Measurements from ENCODE around the gene KDM4B.
"Not testable (repeated sequence)": the region's sequence is repeated elsewhere in the genome, so short reads cannot be mapped to it uniquely, and the experiment has no call there.

KDM4B gene

GRCh38 chr19:4950650-4951049 lies 18.3 kb upstream of the KDM4B start:
- H3K4me3 ChIP-seq (ENCODE audit: low read length); H3K27ac ChIP-seq (ENCODE audit: low read depth, low read length); H3K9ac ChIP-seq (ENCODE audit: low read length); H3K4me1 ChIP-seq (ENCODE audit: control insufficient read depth, insufficient read depth, low read length); H3K27me3 ChIP-seq (ENCODE audit: control insufficient read depth, insufficient read depth, low read length); H3K36me3 ChIP-seq (ENCODE audit: control insufficient read depth, insufficient read depth, low read length): not testable (repeated sequence)

GRCh38 chr19:4951656-4952055 lies 17.3 kb upstream of the KDM4B start:
- H3K36me3 ChIP-seq (ENCODE audit: control insufficient read depth, insufficient read depth, low read length) = no peaks in the 10 kb centered on the region
- H3K9ac ChIP-seq (ENCODE audit: low read length) = no peak overlapping the region
- no peaks in the 10 kb centered on the region for H3K27me3 ChIP-seq (ENCODE audit: control insufficient read depth, insufficient read depth, low read length)
- no peak overlapping the region for H3K4me3 ChIP-seq (ENCODE audit: low read length)
- H3K4me1 ChIP-seq (ENCODE audit: control insufficient read depth, insufficient read depth, low read length) = no peaks in the 10 kb centered on the region
- no peak overlapping the region for H3K27ac ChIP-seq (ENCODE audit: low read depth, low read length)

- Histone ChIP-seq H3K9ac (ENCODE audit: low read length) (no peak overlapping the region), H3K27ac (ENCODE audit: low read depth, low read length) (no peak overlapping the region), H3K4me1 (ENCODE audit: control insufficient read depth, insufficient read depth, low read length) (no peaks in the 10 kb centered on the region), H3K4me3 (ENCODE audit: low read length) (no peak overlapping the region), H3K27me3 (ENCODE audit: control insufficient read depth, insufficient read depth, low read length) (no peaks in the 10 kb centered on the region), H3K36me3 (ENCODE audit: control insufficient read depth, insufficient read depth, low read length) (no peaks in the 10 kb centered on the region)
Observed at GRCh38 chr19:4952945-4953344, 16.0 kb upstream of the KDM4B start.

GRCh38 chr19:4954320-4955149 lies 14.4 kb upstream of the KDM4B start:
- H3K4me3 ChIP-seq (ENCODE audit: low read length); H3K36me3 ChIP-seq (ENCODE audit: control insufficient read depth, insufficient read depth, low read length); H3K4me1 ChIP-seq (ENCODE audit: control insufficient read depth, insufficient read depth, low read length); H3K9ac ChIP-seq (ENCODE audit: low read length); H3K27me3 ChIP-seq (ENCODE audit: control insufficient read depth, insufficient read depth, low read length); H3K27ac ChIP-seq (ENCODE audit: low read depth, low read length): not testable (repeated sequence)

GRCh38 chr19:4955274-4955673 lies 13.6 kb upstream of the KDM4B start:
- Histone ChIP-seq H3K4me3 (ENCODE audit: low read length) (no peak overlapping the region), H3K4me1 (ENCODE audit: control insufficient read depth, insufficient read depth, low read length) (no peaks in the 10 kb centered on the region), H3K9ac (ENCODE audit: low read length) (no peak overlapping the region), H3K27me3 (ENCODE audit: control insufficient read depth, insufficient read depth, low read length) (no peaks in the 10 kb centered on the region), H3K36me3 (ENCODE audit: control insufficient read depth, insufficient read depth, low read length) (no peaks in the 10 kb centered on the region), H3K27ac (ENCODE audit: low read depth, low read length) (no peak overlapping the region)

GRCh38 chr19:4957981-4958380 lies 10.9 kb upstream of the KDM4B start:
- Histone ChIP-seq H3K9ac (ENCODE audit: low read length) (no peak overlapping the region), H3K36me3 (ENCODE audit: control insufficient read depth, insufficient read depth, low read length) (no peaks in the 10 kb centered on the region), H3K4me3 (ENCODE audit: low read length) (no peak overlapping the region), H3K4me1 (ENCODE audit: control insufficient read depth, insufficient read depth, low read length) (no peaks in the 10 kb centered on the region), H3K27me3 (ENCODE audit: control insufficient read depth, insufficient read depth, low read length) (no peaks in the 10 kb centered on the region), H3K27ac (ENCODE audit: low read depth, low read length) (no peak overlapping the region)

GRCh38 chr19:4962085-4962619 lies 6.8 kb upstream of the KDM4B start:
- Histone ChIP-seq H3K36me3 (ENCODE audit: control insufficient read depth, insufficient read depth, low read length) (no peaks in the 10 kb centered on the region), H3K27ac (ENCODE audit: low read depth, low read length) (no peak overlapping the region), H3K4me1 (ENCODE audit: control insufficient read depth, insufficient read depth, low read length) (no peaks in the 10 kb centered on the region), H3K27me3 (ENCODE audit: control insufficient read depth, insufficient read depth, low read length) (no peaks in the 10 kb centered on the region), H3K4me3 (ENCODE audit: low read length) (no peak overlapping the region), H3K9ac (ENCODE audit: low read length) (no peak overlapping the region)

GRCh38 chr19:4965061-4965460 lies 3.9 kb upstream of the KDM4B start:
- H3K4me3 ChIP-seq (ENCODE audit: low read length) = no peak overlapping the region
- H3K27ac ChIP-seq (ENCODE audit: low read depth, low read length) = no peak overlapping the region
- H3K27me3 ChIP-seq (ENCODE audit: control insufficient read depth, insufficient read depth, low read length) = no peaks in the 10 kb centered on the region
- peaks cover 6% of the 10 kb centered on the region for H3K4me1 ChIP-seq (ENCODE audit: control insufficient read depth, insufficient read depth, low read length)
- H3K36me3 ChIP-seq (ENCODE audit: control insufficient read depth, insufficient read depth, low read length) = no peaks in the 10 kb centered on the region
- H3K9ac ChIP-seq (ENCODE audit: low read length) = no peak overlapping the region

- Histone ChIP-seq H3K27me3 (ENCODE audit: control insufficient read depth, insufficient read depth, low read length) (no peaks in the 10 kb centered on the region), H3K9ac (ENCODE audit: low read length) (no peak overlapping the region), H3K36me3 (ENCODE audit: control insufficient read depth, insufficient read depth, low read length) (no peaks in the 10 kb centered on the region), H3K4me3 (ENCODE audit: low read length) (no peak overlapping the region), H3K27ac (ENCODE audit: low read depth, low read length) (no peak overlapping the region), H3K4me1 (ENCODE audit: control insufficient read depth, insufficient read depth, low read length) (peaks cover 13% of the 10 kb centered on the region)
Observed at GRCh38 chr19:4966591-4966990, 2.3 kb upstream of the KDM4B start.

- no peaks in the 10 kb centered on the region for H3K27me3 ChIP-seq (ENCODE audit: control insufficient read depth, insufficient read depth, low read length)
- peaks cover 13% of the 10 kb centered on the region for H3K4me1 ChIP-seq (ENCODE audit: control insufficient read depth, insufficient read depth, low read length)
- H3K4me3 ChIP-seq (ENCODE audit: low read length) = peak overlapping the region; percentile 68
- H3K36me3 ChIP-seq (ENCODE audit: control insufficient read depth, insufficient read depth, low read length) = no peaks in the 10 kb centered on the region
- no peak overlapping the region for H3K9ac ChIP-seq (ENCODE audit: low read length)
- peak overlapping the region; percentile 62 for H3K27ac ChIP-seq (ENCODE audit: low read depth, low read length)
Observed at GRCh38 chr19:4967738-4968461, 1.0 kb upstream of the KDM4B start.

GRCh38 chr19:4969292-4969771 lies 419 bp downstream of the KDM4B start:
- peaks cover 13% of the 10 kb centered on the region for H3K4me1 ChIP-seq (ENCODE audit: control insufficient read depth, insufficient read depth, low read length)
- no peak overlapping the region for H3K27ac ChIP-seq (ENCODE audit: low read depth, low read length)

GRCh38 chr19:4969772-4970531 lies 1.0 kb downstream of the KDM4B start:
- Histone ChIP-seq H3K27ac (ENCODE audit: low read depth, low read length) (peak overlapping the region; percentile 48), H3K27me3 (ENCODE audit: control insufficient read depth, insufficient read depth, low read length) (no peaks in the 10 kb centered on the region), H3K9ac (ENCODE audit: low read length) (no peak overlapping the region), H3K36me3 (ENCODE audit: control insufficient read depth, insufficient read depth, low read length) (no peaks in the 10 kb centered on the region), H3K4me3 (ENCODE audit: low read length) (peak overlapping the region; percentile 78), H3K4me1 (ENCODE audit: control insufficient read depth, insufficient read depth, low read length) (peaks cover 13% of the 10 kb centered on the region)

More at GRCh38 chr19:4969292-4969771, 419 bp downstream of the KDM4B start:
- Histone ChIP-seq H3K27me3 (ENCODE audit: control insufficient read depth, insufficient read depth, low read length) (no peaks in the 10 kb centered on the region), H3K36me3 (ENCODE audit: control insufficient read depth, insufficient read depth, low read length) (no peaks in the 10 kb centered on the region), H3K4me3 (ENCODE audit: low read length) (peak overlapping the region; percentile 78), H3K9ac (ENCODE audit: low read length) (no peak overlapping the region)

Measured in rectal smooth muscle tissue (tissue), 1 donor.